ENCODE data around the gene PYGB.

Gene PYGB

DNA sequence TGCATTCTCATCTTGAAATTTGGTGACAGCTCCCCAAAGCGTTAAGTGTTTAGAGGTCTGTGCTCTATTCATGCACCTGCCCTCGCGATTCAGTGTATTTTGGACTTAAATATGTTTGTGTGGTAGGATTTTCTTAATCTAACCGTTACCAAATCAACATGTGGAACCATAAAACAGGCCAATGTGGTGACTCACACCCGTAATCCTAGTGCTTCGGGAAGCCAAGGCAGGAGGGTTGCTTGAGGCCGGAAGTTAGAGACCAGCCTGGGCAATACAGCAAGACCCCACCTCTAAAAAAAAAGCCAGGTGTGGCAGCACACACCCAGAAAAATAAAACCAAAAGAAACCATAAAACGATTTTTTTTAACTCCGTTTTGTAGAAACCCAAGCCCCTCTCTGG lies 31.5 kb downstream of the PYGB start:
- TF ChIP-seq, protein P1, sequence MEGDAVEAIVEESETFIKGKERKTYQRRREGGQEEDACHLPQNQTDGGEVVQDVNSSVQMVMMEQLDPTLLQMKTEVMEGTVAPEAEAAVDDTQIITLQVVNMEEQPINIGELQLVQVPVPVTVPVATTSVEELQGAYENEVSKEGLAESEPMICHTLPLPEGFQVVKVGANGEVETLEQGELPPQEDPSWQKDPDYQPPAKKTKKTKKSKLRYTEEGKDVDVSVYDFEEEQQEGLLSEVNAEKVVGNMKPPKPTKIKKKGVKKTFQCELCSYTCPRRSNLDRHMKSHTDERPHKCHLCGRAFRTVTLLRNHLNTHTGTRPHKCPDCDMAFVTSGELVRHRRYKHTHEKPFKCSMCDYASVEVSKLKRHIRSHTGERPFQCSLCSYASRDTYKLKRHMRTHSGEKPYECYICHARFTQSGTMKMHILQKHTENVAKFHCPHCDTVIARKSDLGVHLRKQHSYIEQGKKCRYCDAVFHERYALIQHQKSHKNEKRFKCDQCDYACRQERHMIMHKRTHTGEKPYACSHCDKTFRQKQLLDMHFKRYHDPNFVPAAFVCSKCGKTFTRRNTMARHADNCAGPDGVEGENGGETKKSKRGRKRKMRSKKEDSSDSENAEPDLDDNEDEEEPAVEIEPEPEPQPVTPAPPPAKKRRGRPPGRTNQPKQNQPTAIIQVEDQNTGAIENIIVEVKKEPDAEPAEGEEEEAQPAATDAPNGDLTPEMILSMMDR (IDR thresholded peaks at IDR 0.05; ENCODE audit: borderline replicate concordance, insufficient read depth, low read depth, low read length): no peak
- no peak overlapping the region for H3K4me3 ChIP-seq (ENCODE audit: low read depth, low read length)

DNA sequence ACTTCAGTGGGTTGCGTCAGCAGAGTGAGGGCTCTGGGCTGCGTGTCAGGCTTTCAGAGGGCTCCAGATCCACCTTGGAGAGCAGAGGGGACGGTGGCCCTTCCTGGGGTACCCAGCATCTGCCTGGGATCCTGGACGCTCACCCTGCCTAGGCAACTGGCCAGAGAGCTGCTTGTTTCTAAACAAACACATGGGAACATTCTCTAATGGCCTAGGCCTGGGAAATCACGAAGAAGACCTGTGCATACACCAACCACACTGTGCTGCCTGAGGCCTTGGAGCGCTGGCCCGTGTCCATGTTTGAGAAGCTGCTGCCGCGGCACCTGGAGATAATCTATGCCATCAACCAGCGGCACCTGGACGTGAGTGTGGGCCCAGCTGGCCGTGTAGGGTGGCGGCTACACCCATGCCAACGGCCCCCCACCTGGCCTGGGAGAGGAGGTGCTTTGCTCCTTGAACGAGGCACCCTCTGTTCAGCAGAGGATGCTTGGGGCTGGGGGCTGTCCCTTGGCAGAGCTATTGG lies 32.2 kb downstream of the PYGB start:
- TF ChIP-seq, protein P1 (IDR thresholded peaks at IDR 0.05; ENCODE audit: borderline replicate concordance, insufficient read depth, low read depth, low read length): no peak
- H3K4me3 ChIP-seq (ENCODE audit: low read depth, low read length): no peak overlapping the region

DNA sequence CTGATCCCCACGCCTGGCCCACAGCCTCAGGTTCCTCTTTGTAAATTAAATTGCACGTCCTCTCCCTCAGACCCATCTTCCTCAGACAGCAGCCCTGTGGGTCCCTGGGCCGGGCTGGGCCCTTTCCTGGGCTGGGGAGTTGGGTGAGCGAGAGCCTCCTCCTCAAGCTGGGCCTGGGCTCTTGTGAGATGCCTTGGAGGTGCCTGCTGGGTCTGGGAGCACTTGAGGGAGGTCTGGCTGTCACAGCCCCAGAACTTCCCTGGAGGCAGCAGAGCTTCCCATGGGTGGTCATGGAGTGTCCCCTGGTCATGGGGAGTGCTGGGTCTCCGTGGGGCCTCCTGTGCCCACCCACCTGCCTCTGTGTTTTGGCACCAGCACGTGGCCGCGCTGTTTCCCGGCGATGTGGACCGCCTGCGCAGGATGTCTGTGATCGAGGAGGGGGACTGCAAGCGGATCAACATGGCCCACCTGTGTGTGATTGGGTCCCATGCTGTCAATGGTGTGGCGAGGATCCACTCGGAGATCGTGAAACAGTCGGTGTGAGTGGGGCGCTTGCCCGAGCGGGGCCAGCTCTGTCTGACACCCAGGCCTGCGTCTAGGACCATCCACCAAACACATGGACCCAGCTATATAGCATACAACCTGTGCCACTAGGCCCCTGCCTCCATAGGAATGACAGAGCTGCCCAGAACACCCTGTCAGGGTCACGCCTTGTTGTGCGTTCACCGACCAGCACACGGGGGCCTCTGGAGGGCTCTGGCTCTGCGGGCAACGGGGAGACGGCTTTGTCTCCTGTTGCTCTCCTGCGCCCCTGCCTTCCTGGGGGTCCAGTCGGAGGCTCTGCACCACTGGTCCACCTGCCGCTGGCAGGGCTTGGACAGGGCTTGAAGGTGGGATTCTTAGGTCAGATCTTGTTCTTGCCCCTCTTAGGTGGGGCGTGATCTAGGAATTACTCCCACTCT lies 33.0 kb downstream of the PYGB start:
- H3K4me3 ChIP-seq (ENCODE audit: low read depth, low read length): no peak overlapping the region
- TF ChIP-seq, protein P1 (IDR thresholded peaks at IDR 0.05; ENCODE audit: borderline replicate concordance, insufficient read depth, low read depth, low read length): no peak

DNA sequence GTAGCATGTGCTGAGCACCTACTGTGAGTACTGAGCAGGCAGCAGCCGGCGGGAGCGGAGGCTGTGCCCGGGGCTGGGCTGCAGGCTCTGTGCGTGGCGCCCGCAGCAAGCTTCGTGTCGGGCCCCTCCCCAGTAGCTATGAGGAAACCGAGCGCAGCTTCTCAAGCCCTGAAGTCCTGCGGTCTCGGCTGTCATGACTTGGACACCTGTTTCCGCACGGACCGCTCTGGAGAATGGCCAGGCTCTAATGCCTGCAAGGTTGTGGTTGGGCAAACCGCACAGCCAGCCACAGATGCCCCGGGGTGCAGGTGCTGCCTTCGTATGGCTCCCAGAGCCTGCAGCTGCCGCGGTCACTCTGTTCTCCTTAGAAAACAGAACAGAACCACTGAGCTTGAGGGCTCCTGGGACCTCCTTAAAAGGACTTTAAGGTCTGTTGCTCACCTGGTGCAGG lies 33.7 kb downstream of the PYGB start:
- TF ChIP-seq, protein P1 (IDR thresholded peaks at IDR 0.05; ENCODE audit: borderline replicate concordance, insufficient read depth, low read depth, low read length): no peak
- no peak overlapping the region for H3K4me3 ChIP-seq (ENCODE audit: low read depth, low read length)

DNA sequence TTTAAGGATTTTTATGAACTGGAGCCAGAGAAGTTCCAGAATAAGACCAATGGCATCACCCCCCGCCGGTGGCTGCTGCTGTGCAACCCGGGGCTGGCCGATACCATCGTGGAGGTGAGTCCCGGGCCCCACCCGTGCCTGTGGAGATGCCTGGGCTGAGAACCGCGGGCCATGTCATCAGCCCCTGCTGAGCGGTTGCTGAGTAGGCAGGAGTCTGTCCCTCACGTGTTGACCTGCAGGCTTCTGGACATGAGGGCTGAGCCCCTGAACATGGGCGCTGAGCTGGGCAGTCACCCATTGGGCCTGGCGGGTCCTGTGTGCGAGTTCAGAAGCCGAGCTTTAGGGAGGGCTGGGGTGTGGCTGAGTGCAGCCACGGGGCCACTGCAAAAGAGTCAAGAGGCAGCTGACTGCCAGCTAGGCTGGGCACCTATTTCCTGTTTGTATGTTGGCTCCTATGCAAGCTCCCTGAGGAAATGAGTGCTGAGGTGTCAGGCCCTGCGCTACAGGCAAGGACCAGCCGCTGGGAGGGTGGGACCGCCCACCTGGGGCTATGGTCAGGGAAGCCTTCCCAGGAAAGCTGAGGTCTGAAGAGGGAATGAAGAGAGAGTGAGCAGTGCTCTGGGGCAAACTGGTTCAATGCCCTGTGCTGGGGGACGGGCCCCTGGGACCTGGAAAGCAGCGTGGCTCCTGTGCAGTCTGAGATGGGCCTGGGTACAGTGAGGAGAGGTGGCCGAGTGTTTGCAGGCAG lies 34.3 kb downstream of the PYGB start:
- TF ChIP-seq, protein P1 (IDR thresholded peaks at IDR 0.05; ENCODE audit: borderline replicate concordance, insufficient read depth, low read depth, low read length): no peak
- H3K4me3 ChIP-seq (ENCODE audit: low read depth, low read length): no peak overlapping the region

DNA sequence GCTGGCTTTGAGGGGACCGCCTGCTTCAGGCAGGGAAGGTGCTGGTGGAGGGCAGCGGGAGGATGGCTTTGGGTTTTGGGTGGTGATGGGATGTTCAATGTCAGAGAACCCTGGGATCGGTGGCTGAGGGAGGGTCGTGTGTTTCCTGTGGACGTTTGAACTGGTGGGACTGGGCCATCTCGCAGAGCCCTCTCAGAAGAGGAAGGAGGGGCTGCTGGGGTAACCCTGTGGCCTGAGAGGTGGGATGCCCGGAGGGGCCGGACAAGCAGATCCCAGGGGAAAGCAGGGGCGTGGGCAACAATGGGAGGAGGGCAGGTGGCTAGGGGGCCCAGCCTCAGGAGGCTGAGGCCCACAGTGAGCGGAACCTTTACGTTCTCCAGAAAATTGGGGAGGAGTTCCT lies 34.9 kb downstream of the PYGB start:
- TF ChIP-seq, protein P1 (IDR thresholded peaks at IDR 0.05; ENCODE audit: borderline replicate concordance, insufficient read depth, low read depth, low read length): no peak
- no peak overlapping the region for H3K4me3 ChIP-seq (ENCODE audit: low read depth, low read length)

Measured in GM12875 (cell line).